ENCODE data around the gene FBXL4. TPM values are rescaled to one million over a fixed set of nuclear protein-coding genes. Genes with fewer than 3 reads are reported as not detected.

The FBXL4 gene
- total and polyA plus RNA-seq, 2 of the 8 experiments (the other 6 are each of a cell fraction or from before 2014, with no cell fraction given) = 6.9 to 13.8 TPM

DNA sequence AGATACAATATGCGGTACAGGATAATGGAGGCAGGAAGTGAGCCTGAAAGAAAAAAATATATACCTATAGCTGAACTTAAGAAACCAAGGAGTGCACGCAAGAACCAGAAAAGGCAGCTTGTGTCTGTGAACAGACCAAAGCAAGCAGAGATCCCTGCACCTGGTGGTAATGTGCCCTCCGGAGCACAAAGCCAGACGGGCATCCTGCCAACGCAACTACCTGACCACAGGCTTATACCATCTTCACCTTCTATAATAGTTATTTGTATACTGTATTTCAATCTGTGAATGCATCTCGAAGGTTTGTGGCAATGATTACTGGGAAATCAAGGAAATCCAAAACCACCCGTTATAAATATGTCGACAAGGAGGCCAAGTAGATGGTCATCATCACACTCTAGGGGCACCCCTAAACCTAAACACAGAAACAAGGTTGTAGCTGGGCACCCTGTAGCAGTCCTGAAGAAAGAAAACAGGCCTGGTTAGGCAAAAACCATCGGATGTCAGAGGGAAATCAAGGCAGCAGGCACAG, 801 bp downstream of the FBXL4 start (continued):
- TF ChIP-seq CBX8 (IDR thresholded peaks at IDR 0.05; ENCODE audit: borderline replicate concordance, low read depth, low read length) (no peak), CHD1 (IDR thresholded peaks at IDR 0.05; ENCODE audit: low read depth, low read length) (no peak), SIN3A (conservative IDR thresholded peaks at IDR 0.05 in 1 of 2, IDR thresholded peaks at IDR 0.05 in 1 of 2; ENCODE audit: low read depth in 1 of 2, low read length in 2 of 2) (no peak)

Measured in H1 (cell line).